Coronary artery (tissue), 2 donors: Measurements from ENCODE around the gene TMX2.

Source experiments
- DNase-seq: peaks from one replicate; pipeline ENCODE4 v3.0.0-alpha.2; 2017; ENCODE audit warnings: low spot score
- H3K27ac ChIP-seq, 2 donors: fragments of 200-600 bp; sonication (generic); one replicate each; pipeline ENCODE4 v1.5.1; 2016 to 2019
- H3K4me3 ChIP-seq: fragments of 200-600 bp; sonication (generic); 2 replicates; pipeline ENCODE4 v1.5.1; 2016; ENCODE audit warnings: mild to moderate bottlenecking, moderate library complexity
- TF ChIP-seq, protein P1 (sequence below): fragments of 200-600 bp; sonication (generic); IDR thresholded peaks from one replicate; pipeline ENCODE4 v1.5.1; 2019; ENCODE audit warnings: antibody characterized with exemption

TMX2 gene

GRCh38 chr11:57781529-57781943 is 69.1 kb downstream of the TMX2 start:
- DNase-seq, result no peak
- Histone ChIP-seq H3K4me3 (no peak overlapping the region), H3K27ac (peak overlapping the region; percentile 8 to 53)
- TF ChIP-seq, protein P1, sequence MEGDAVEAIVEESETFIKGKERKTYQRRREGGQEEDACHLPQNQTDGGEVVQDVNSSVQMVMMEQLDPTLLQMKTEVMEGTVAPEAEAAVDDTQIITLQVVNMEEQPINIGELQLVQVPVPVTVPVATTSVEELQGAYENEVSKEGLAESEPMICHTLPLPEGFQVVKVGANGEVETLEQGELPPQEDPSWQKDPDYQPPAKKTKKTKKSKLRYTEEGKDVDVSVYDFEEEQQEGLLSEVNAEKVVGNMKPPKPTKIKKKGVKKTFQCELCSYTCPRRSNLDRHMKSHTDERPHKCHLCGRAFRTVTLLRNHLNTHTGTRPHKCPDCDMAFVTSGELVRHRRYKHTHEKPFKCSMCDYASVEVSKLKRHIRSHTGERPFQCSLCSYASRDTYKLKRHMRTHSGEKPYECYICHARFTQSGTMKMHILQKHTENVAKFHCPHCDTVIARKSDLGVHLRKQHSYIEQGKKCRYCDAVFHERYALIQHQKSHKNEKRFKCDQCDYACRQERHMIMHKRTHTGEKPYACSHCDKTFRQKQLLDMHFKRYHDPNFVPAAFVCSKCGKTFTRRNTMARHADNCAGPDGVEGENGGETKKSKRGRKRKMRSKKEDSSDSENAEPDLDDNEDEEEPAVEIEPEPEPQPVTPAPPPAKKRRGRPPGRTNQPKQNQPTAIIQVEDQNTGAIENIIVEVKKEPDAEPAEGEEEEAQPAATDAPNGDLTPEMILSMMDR, result no peak

GRCh38 chr11:57785072-57785471 is 72.7 kb downstream of the TMX2 start:
- Histone ChIP-seq H3K27ac (no peak overlapping the region), H3K4me3 (no peak overlapping the region)
- DNase-seq, result no peak
- TF ChIP-seq, protein P1, result no peak

- no peak for DNase-seq
- Histone ChIP-seq H3K4me3 (no peak overlapping the region), H3K27ac (no peak overlapping the region)
- TF ChIP-seq, protein P1, result no peak
These were observed 74.0 kb downstream of the TMX2 start for GRCh38 chr11:57786436-57786835.

GRCh38 chr11:57787006-57787604 is 74.7 kb downstream of the TMX2 start:
- TF ChIP-seq, protein P1, result no peak
- no peak for DNase-seq
- H3K27ac ChIP-seq, result peak overlapping the region in 1 of 2 donors; percentile 2
- no peak overlapping the region for H3K4me3 ChIP-seq

DNA sequence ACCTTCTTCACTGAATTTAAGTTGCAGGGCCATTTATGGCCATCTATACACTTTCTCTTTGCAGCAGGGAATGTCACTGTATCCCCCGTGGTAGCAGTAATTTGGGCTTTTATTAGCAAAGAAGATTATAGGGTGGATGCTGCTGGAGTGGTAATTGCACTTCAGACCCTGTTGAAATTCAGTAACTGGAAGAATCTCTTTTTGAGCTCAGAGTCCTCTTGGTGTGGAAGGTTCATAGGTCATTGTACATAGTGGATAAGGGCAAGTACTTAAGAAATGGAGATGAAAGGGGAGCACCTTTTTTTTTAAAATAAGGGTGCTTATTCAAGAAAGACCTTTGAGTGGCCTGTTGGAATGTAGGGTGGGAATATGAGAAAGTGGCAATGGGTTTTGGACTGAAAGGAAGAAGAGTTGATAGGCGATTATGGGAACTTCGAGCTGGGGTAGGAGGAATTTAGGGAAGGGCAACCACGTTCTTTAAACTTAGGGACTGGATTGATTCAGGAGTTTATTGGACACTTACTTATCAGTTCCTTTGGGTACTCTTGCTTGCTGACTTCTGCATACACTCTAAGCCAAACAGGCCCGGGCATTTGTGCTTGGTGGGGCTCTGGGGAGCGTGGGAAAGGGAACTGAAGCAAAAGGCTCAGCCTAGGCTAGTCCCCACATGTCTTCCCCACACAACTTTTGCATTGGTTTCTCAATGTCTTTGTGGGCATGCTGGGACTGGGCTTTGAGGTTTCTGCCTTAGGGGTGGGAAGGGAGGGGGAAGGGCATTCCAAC is 75.7 kb downstream of the TMX2 start:
- Histone ChIP-seq H3K4me3 (no peak overlapping the region), H3K27ac (peak overlapping the region in 1 of 2 donors; percentile 4)
- DNase-seq, result no peak
- TF ChIP-seq, protein P1, result no peak

- no peak overlapping the region for H3K4me3 ChIP-seq
- no peak overlapping the region for H3K27ac ChIP-seq
- TF ChIP-seq, protein P1, result no peak
- no peak for DNase-seq
These were observed 76.3 kb downstream of the TMX2 start for GRCh38 chr11:57788703-57789088.
